GM15510 (cell line): ENCODE measurements around the gene E2F4.

Experiments
- POLR2A ChIP-seq: IDR thresholded peaks from 3 replicates; pipeline ENCODE4 v1.6.1; 2011; ENCODE audit warnings: borderline replicate concordance; ENCODE audit not compliant: insufficient read length; ENCODE audit errors: extremely low read depth

E2F4 gene

GRCh38 chr16:67165121-67166078 is 26.6 kb upstream of the E2F4 start:
- TF ChIP-seq POLR2A, result no peak

DNA sequence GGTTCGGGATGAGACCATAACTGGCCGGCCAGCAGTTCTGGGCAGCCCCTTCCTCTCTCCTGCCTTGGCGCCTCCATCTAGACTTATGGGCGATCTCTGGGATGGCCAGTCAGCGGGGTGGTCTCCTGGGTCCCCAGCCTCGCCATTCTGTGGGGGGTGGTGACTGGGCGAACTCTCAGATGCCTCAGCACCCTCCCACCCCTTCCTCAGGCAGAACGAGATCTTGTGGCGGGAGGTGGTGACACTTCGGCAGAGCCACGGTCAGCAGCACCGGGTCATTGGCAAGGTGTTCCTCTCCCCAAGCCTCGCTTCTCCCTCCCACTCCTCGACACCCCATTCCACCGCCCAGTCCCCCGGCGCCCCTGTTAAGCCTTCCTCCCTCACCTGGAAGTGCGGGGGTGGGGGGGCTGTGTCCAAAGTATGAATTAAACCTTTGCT is 25.8 kb upstream of the E2F4 start:
- TF ChIP-seq POLR2A, result no peak

DNA sequence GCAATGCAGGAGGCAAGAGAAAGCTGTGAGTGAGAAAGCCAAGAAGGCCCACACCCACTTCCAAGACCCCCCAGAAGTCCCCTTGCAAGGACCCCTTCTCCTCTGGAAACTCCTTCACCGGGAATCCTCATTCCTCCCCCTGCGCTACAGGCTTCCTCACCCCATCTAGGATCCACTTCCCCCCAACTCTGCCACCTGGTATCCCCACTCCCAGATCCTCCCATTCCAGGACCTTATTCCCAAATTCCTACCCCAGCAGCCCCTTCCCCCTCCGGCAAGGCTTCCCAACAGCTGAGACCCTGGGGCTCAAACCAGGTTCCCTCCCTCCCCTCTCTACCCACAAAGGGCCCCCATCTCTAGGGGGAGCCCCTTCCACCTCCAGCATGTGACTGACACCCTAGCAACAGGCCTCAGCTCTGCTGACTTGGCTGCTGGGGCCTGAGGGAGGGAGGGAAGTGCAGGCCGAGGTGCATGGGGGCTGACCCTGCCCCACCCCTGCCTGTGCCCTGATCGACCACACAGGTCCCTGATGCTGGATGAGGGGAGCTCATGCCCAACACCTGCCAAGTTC is 25.3 kb upstream of the E2F4 start:
- TF ChIP-seq POLR2A, result no peak

- TF ChIP-seq POLR2A, result no peak
These were observed 24.4 kb upstream of the E2F4 start for GRCh38 chr16:67167588-67167987.

DNA sequence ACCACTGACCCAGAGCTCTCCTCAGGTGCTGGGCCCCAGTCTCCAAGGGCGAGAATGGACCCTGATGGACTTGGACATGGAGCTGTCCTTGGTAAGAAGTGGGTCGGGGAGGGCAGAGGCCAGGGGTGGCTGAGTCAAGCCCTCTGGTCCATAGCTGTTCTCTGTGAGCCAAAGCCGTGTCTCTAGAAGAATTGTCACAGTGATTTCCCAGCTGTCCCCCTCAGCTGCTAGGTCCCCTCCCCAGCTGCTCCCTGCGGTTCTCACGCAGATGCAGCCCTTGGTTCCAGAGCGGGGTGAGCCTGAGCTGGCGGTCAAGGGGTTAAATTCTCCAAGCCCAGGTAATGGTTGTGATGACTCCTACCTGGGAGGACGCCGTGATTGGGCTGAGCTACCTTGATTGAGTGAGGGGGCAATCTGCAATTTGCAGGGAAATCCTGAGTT is 22.9 kb upstream of the E2F4 start:
- no peak for TF ChIP-seq POLR2A

GRCh38 chr16:67169642-67170167 is 22.2 kb upstream of the E2F4 start:
- no peak for TF ChIP-seq POLR2A

- no peak for TF ChIP-seq POLR2A
These were observed 21.6 kb upstream of the E2F4 start, which contains the start of gene NOL3 for GRCh38 chr16:67170168-67170948. NOL3 (plus strand) TSS chr16:67170538.

DNA sequence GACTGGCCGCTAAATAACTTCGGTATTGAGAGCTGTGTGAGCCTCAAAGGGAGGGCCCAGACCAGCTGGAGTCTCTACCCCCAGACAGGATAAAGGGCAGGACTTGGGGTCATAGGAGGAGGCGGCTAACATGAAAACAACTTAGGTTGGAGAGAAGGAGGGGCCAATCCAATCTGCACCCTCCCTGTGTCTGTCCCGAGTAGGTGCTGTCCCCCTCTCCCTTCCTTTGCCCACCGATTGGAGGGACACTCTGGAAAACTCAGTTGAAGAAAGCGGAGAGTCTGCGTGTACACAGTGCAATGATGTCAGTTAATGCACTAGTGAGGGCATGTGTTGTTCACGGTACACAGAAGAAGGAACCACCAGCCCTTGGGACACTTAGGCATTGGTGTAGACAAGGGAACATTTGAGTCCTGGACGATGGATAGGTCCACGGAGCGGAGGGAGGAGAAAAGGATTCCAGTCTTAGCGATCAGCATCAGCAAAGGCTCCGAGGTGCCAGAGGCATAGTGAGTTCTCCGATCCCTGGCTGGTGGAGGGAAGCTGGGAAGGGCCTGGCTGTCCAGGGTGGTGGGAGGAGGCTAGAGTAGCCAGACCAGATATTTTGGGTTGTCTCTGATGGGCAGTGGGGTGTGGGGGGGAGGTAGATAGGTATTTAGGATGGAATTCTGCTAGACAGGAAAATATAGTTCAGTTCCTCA is 20.9 kb upstream of the E2F4 start:
- TF ChIP-seq POLR2A, result no peak

DNA sequence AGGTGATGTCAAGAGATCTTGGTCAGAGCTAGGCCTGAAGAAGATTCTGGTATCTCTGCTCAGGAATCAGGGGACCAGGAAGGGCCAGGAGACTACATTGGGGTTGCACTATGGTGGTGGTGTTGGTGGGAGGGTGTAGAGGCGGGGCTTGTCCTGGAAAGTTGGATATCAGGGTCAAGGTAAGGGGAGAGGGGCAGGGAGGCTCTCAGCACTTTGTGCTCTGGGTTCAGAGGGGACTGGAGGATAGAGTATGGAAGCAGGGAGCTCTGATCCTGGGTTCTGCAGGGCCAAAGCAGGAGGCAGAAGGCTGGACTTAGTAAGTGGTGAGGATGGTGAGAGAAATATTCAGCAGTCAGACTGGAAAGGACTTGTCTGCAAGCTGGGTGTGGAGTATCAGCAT is 18.6 kb upstream of the E2F4 start:
- no peak for TF ChIP-seq POLR2A

DNA sequence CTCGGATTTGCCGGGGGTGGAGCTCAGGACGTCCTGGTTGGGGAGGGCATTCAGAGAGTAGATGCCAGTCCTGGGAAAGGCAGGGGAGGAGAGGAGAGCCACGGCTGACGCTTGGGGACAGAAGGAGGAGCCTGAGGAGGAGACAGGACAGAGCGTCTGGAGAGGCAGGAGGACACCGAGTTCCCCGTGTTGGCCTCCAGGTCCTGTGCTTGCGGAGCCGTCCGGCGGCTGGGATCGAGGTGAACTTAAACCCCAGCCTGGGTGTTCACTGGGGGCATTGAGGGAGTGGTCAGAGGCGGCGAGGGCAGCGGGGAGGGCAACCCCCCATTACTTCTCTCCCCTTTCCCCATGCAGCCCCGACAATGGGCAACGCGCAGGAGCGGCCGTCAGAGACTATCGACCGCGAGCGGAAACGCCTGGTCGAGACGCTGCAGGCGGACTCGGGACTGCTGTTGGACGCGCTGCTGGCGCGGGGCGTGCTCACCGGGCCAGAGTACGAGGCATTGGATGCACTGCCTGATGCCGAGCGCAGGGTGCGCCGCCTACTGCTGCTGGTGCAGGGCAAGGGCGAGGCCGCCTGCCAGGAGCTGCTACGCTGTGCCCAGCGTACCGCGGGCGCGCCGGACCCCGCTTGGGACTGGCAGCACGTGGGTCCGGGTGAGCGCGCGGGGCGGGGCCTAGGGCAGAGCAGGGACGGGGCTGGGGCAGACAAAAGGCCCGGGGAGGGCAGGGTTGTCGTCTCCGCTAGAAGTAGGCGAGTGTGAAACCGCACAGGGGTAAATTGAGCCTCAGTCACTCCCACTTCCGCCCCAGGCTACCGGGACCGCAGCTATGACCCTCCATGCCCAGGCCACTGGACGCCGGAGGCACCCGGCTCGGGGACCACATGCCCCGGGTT is 17.9 kb upstream of the E2F4 start:
- TF ChIP-seq POLR2A, result peak; percentile 42

DNA sequence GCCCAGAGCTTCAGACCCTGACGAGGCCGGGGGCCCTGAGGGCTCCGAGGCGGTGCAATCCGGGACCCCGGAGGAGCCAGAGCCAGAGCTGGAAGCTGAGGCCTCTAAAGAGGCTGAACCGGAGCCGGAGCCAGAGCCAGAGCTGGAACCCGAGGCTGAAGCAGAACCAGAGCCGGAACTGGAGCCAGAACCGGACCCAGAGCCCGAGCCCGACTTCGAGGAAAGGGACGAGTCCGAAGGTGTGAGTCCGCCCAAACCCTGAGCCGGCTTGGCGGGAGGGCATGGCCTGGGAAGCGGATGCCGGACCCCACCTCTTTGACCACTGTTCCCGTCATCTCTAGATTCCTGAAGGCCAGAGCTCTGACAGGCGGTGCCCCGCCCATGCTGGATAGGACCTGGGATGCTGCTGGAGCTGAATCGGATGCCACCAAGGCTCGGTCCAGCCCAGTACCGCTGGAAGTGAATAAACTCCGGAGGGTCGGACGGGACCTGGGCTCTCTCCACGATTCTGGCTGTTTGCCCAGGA is 17.2 kb upstream of the E2F4 start:
- TF ChIP-seq POLR2A, result no peak

GRCh38 chr16:67176662-67177061 is 15.3 kb upstream of the E2F4 start:
- TF ChIP-seq POLR2A, result no peak

DNA sequence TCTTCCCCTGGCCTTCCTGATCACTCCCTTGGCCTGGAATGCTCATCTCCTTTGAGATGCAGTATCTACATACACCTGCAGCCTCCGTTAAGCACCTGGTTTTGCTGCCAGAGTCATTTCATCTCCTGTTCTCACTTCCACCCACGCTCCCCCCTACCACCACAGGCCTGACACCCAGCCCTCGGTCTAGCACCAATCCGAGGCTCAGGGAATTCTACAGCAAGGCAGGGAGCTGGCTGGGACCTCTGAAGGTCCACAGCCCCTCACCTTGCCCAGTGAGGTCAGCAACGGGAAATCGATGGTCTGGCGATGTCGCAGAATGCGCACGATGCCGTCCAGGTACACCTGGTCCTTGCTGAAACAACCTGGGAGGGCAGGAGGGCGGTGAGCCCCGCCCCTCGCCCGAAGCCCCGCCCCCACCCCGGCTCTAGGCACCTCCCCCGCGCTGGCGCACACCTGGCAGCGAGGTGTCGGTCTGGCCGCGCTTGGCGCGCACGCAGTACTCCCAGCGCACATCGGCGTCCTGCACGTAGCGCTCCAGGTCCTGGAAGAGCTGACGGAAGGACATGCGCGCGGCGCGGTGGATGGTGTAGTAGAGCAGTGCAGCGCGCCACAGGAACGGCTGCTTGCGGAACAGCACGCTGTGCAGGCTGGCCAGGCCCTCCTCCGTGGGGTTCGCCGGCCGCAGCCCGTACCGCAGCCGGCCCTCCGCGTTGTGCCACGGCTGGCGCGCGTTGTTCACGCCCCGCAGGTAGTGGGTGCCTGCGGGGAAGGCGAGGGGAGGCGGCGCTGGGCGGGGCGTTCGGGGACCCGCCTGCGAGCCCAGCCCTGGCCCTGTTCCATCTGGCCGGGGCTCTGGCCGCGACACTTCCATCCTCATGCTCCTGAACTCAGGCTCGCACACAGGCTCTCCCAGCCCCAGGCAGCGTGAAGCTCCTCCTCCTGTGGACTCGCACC is 13.9 kb upstream of the E2F4 start:
- TF ChIP-seq POLR2A, result no peak
